HepG2 (cell line): Measurements from ENCODE around the gene BBOF1. TPM values are rescaled to one million over a fixed set of nuclear protein-coding genes. Genes with fewer than 3 reads are reported as not detected.

ENCODE experiments used
- ATAC-seq: fragments of 200-7000 bp; cut with Tn5 transposase; 3 replicates; pipeline ENCODE4 v1.9.1; 2020; ENCODE audit warnings: mild to moderate bottlenecking, moderate library complexity
- BruUV-seq: library from RNA; stranded (reverse); fragments of 400-500 nt; replicated peaks from 2 replicates; lab custom pipeline; 2021; lab: Mats Ljungman, UMichigan
- CTCF ChIA-PET: fragments of 300-600 bp; formaldehyde crosslinking; extraction: SDS; loops from one replicate; lab custom pipeline; 2021; ENCODE audit warnings: low total read pairs, inconsistent platforms, low intra/inter-chr PET ratio; lab: Yijun Ruan, JAX
- POLR2A ChIA-PET: fragments of 350-600 bp; sonication (Branson Sonifier 250); formaldehyde crosslinking; loops from one replicate; lab custom pipeline; 2020; ENCODE audit warnings: antibody characterized with exemption, inconsistent platforms; lab: Yijun Ruan, JAX
- DNase-seq: peaks from one replicate; pipeline ENCODE4 v3.0.0-alpha.2; 2015; ENCODE audit warnings: low spot score
- FAIRE-seq: peaks from 3 replicates; lab custom pipeline; 2011; peaks lifted over from hg19 to GRCh38; lab: Jason Lieb, UNC
- H2AFZ ChIP-seq: one replicate; pipeline ENCODE4 v1.6.1; 2011; ENCODE audit warnings: low read length, inconsistent platforms
- H3K27ac ChIP-seq: fragments of 300-600 bp; 3 replicates; pipeline ENCODE4 v1.8.0; 2011; ENCODE audit warnings: mixed run types, mild to moderate bottlenecking, mixed read lengths, low read length, inconsistent platforms; ENCODE audit not compliant: insufficient read depth; ENCODE audit errors: extremely low read length
- H3K27me3 ChIP-seq, 2 experiments: fragments of 200-600 bp in 1 of 2; 2 replicates in 1 of 2; 3 replicates in 1 of 2; pipeline versions ENCODE4 v1.6.0 to v1.8.0; 2011; ENCODE audit warnings: low read length in 2 of 2, mild to moderate bottlenecking in 2 of 2, moderate library complexity in 2 of 2, inconsistent platforms in 1 of 2; ENCODE audit not compliant: insufficient read depth in 2 of 2, control insufficient read depth in 1 of 2
- H3K36me3 ChIP-seq, 2 experiments: fragments of 200-600 bp in 1 of 2; replicated peaks in 1 of 2; 2 replicates in 1 of 2; 3 replicates in 1 of 2; pipeline versions ENCODE4 v1.5.1 to v1.8.0; 2011; ENCODE audit warnings: low read length in 2 of 2, inconsistent platforms in 1 of 2; ENCODE audit not compliant: insufficient read depth in 2 of 2, control insufficient read depth in 1 of 2
- H3K4me1 ChIP-seq: 2 replicates; pipeline ENCODE4 v1.5.1; 2012; ENCODE audit warnings: low read length, inconsistent platforms; ENCODE audit not compliant: insufficient read depth
- H3K4me2 ChIP-seq: 2 replicates; pipeline ENCODE4 v1.6.0; 2011; ENCODE audit warnings: low read depth, low read length, inconsistent platforms
- H3K4me3 ChIP-seq, 3 experiments: fragments of 200-600 bp in 1 of 3; sonication (generic), shearing (Covaris generic) in 1 of 3; replicated peaks in 1 of 3; 2 replicates each; pipeline ENCODE4 v1.5.1; 2011 to 2016; ENCODE audit warnings: low read length in 3 of 3, inconsistent platforms in 2 of 3, low read depth in 2 of 3, mild to moderate bottlenecking in 2 of 3, control low read depth in 1 of 3, mixed read lengths in 1 of 3; ENCODE audit not compliant: insufficient read depth in 1 of 3
- H3K79me2 ChIP-seq: one replicate; pipeline ENCODE4 v1.6.1; 2011; ENCODE audit warnings: low read length, inconsistent platforms; ENCODE audit not compliant: insufficient read depth
- H3K9ac ChIP-seq: 2 replicates; pipeline ENCODE4 v1.6.0; 2011; ENCODE audit warnings: mild to moderate bottlenecking, low read depth, low read length, inconsistent platforms; ENCODE audit not compliant: insufficient read depth
- H3K9me3 ChIP-seq: 2 replicates; pipeline ENCODE4 v1.5.1; 2012; ENCODE audit warnings: mild to moderate bottlenecking, low read length
- H4K20me1 ChIP-seq: 2 replicates; pipeline ENCODE4 v1.6.0; 2011; ENCODE audit warnings: inconsistent platforms, mild to moderate bottlenecking, low read length, moderate library complexity; ENCODE audit not compliant: insufficient read depth
- DZIP1 ChIP-seq: sonication (generic); formaldehyde crosslinking; IDR thresholded peaks from 2 replicates; pipeline ENCODE4 v1.5.0; 2020; ENCODE audit warnings: mild to moderate bottlenecking, missing genetic modification reagents
- ETS1 ChIP-seq: sonication (generic); formaldehyde crosslinking; IDR thresholded peaks from 2 replicates; pipeline ENCODE4 v1.4.0; 2020; ENCODE audit warnings: missing genetic modification reagents
- WGBS: methylation state at CpG from one replicate; pipeline ENCODE4 v1.1.6; 2017; ENCODE audit warnings: low lambda C conversion rate; 5-methylcytosine and 5-hydroxymethylcytosine counted together
- in situ Hi-C: cut with HindIII; loops from 2 replicates; pipeline ENCODE4 v1.10.0; 2017; ENCODE audit warnings: low pct_unique_long_range_greater_than_20kb; ENCODE audit not compliant: extremely low pct_ligation_motif_present
- intact Hi-C: fragments of 100-400 bp; cut with micrococcal nuclease; formaldehyde crosslinking; loops from one replicate; pipeline ENCODE4 v1.10.0; 2022; ENCODE audit not compliant: unreplicated experiment
- polyA plus RNA-seq, 8 experiments: library from polyadenylated mRNA; depleted of rRNA in 3 of 8; stranded (reverse) in 7 of 8; unstranded in 1 of 8; fragments of >200 nt; fragmentation: Illumina TruSeq in 4 of 8; extraction: Trizol in 4 of 8; gene quantifications; 2 replicates each; pipeline versions ENCODE4 v1.2.1 to v1.2.3, GENCODE V29; 2011 to 2016; ENCODE audit warnings: low read depth in 4 of 8, missing spikeins in 1 of 8, mixed read lengths in 1 of 8; ENCODE audit not compliant: insufficient read depth in 1 of 8
- total RNA-seq, 5 experiments: library from RNA; depleted of rRNA; stranded (reverse); fragments of >200 nt; fragmentation: Illumina TruSeq; extraction: Trizol; gene quantifications; 2 replicates each; pipeline ENCODE4 v1.2.3, GENCODE V29; 2016; ENCODE audit warnings: low read depth in 1 of 5

BBOF1 gene
- total and polyA plus RNA-seq, 2 of the 13 experiments (the other 11 are each of a cell fraction or from before 2014, with no cell fraction given), result 1.6 to 2.3 TPM

GRCh38 chr14:74077401-74077800 lies 58.3 kb downstream of the BBOF1 start:
- WGBS, result 94% methylated on average over 1 of the region's 1 CpG
- ChIA-PET POLR2A (interaction anchor here (0.6 kb wide), 1 partner anchor 43 kb away, joined by 3 read pairs; no protein-coding TSS in a partner anchor), CTCF (no interaction called here)
- TF ChIP-seq DZIP1 (CRISPR knock-in tag), result no peak
- TF ChIP-seq ETS1 (CRISPR knock-in tag), result no peak
- Histone ChIP-seq H3K4me3 (no peak overlapping the region), H3K4me1 (peaks cover 22% of the 10 kb centered on the region), H3K9me3 (no peaks in the 10 kb centered on the region), H3K9ac (no peak overlapping the region), H3K36me3 (peaks cover under 1 to 9% of the 10 kb centered on the region in 2 experiments; a peak in 1 of 5 replicates), H4K20me1 (no peaks in the 10 kb centered on the region), H3K79me2 (no peaks in the 10 kb centered on the region), H3K27me3 (no peaks in the 10 kb centered on the region), H3K4me2 (no peak overlapping the region), H2AFZ (no peak overlapping the region), H3K27ac (no peak overlapping the region)
- FAIRE-seq, result no peak
- ATAC-seq, result no peak
- DNase-seq, result no peak
- no TSS peak for BruUV-seq
- in situ Hi-C loops, result no loop called here
- intact Hi-C loops, result no loop called here
